HepG2 (cell line): ENCODE data around the gene CD19. TPM values are rescaled to one million over a fixed set of nuclear protein-coding genes. Genes with fewer than 3 reads are reported as not detected.

ENCODE experiments used
- ETS1 ChIP-seq: sonication (generic); formaldehyde crosslinking; IDR thresholded peaks from 2 replicates; pipeline ENCODE4 v1.4.0; 2020; ENCODE audit warnings: missing genetic modification reagents
- KAT8 ChIP-seq: IDR thresholded peaks from 2 replicates; pipeline ENCODE4 v1.6.1; 2016; ENCODE audit warnings: missing genetic modification reagents, missing compliant biosample characterization
- MAZ ChIP-seq, 2 experiments: sonication (generic) in 1 of 2; formaldehyde crosslinking in 1 of 2; IDR thresholded peaks; 2 replicates each; pipeline versions ENCODE4 v1.5.0 to v1.6.1; 2012 to 2020; ENCODE audit warnings: low read depth in 2 of 2, mild to moderate bottlenecking in 2 of 2, borderline replicate concordance in 1 of 2, improper control_type of control experiment in 1 of 2, low read length in 1 of 2, missing genetic modification reagents in 1 of 2, moderate library complexity in 1 of 2
- MED1 ChIP-seq: sonication (generic); formaldehyde crosslinking; IDR thresholded peaks from 2 replicates; pipeline ENCODE4 v1.4.0; 2020; ENCODE audit warnings: missing genetic modification reagents
- PHF21A ChIP-seq: sonication (generic); formaldehyde crosslinking; IDR thresholded peaks from 2 replicates; pipeline ENCODE4 v1.5.0; 2020; ENCODE audit warnings: mild to moderate bottlenecking, missing genetic modification reagents
- RARA ChIP-seq: IDR thresholded peaks from 2 replicates; pipeline ENCODE4 v1.6.1; 2016; ENCODE audit warnings: missing genetic modification reagents, missing compliant biosample characterization
- RCOR2 ChIP-seq: IDR thresholded peaks from 2 replicates; pipeline ENCODE4 v1.6.1; 2016; ENCODE audit warnings: missing biosample characterization, missing genetic modification reagents
- U2AF1 ChIP-seq: fragments of 200-400 bp; formaldehyde crosslinking; optimal IDR thresholded peaks from 2 replicates; pipeline ENCODE3; 2017; ENCODE audit warnings: mild to moderate bottlenecking, low read depth, low read length
- YEATS4 ChIP-seq: sonication (generic); formaldehyde crosslinking; IDR thresholded peaks from 2 replicates; pipeline ENCODE4 v1.4.0; 2020; ENCODE audit warnings: missing genetic modification reagents, borderline replicate concordance
- YY1 ChIP-seq: IDR thresholded peaks from 2 replicates; pipeline ENCODE4 v1.6.1; 2011; ENCODE audit warnings: low read length, low read depth, moderate library complexity, mild to moderate bottlenecking; ENCODE audit not compliant: insufficient read depth, insufficient replicate concordance
- ZNF207 ChIP-seq: fragments of 450-650 bp; IDR thresholded peaks from 2 replicates; pipeline ENCODE4 v1.6.1; 2016; ENCODE audit warnings: antibody characterized with exemption, borderline replicate concordance
- ZNF446 ChIP-seq: sonication (generic); formaldehyde crosslinking; IDR thresholded peaks from 2 replicates; pipeline ENCODE4 v1.5.0; 2020; ENCODE audit warnings: mild to moderate bottlenecking, missing genetic modification reagents
- ZNF7 ChIP-seq: IDR thresholded peaks from 2 replicates; pipeline ENCODE4 v1.6.1; 2016; ENCODE audit warnings: missing biosample characterization, missing genetic modification reagents
- ZNF710 ChIP-seq: sonication (generic); formaldehyde crosslinking; IDR thresholded peaks from 2 replicates; pipeline ENCODE4 v1.5.0; 2020; ENCODE audit warnings: mild to moderate bottlenecking, missing genetic modification reagents, borderline replicate concordance
- ZNF75D ChIP-seq: sonication (generic); formaldehyde crosslinking; IDR thresholded peaks from 2 replicates; pipeline ENCODE4 v1.8.1; 2023; ENCODE audit warnings: missing genetic modification reagents, mild to moderate bottlenecking, borderline replicate concordance
- ZNF775 ChIP-seq: sonication (generic); formaldehyde crosslinking; IDR thresholded peaks from 2 replicates; pipeline ENCODE4 v1.4.0; 2020; ENCODE audit warnings: missing genetic modification reagents, mild to moderate bottlenecking, moderate library complexity, borderline replicate concordance
- polyA plus RNA-seq, 8 experiments: library from polyadenylated mRNA; depleted of rRNA in 3 of 8; stranded (reverse) in 7 of 8; unstranded in 1 of 8; fragments of >200 nt; fragmentation: Illumina TruSeq in 4 of 8; extraction: Trizol in 4 of 8; gene quantifications; 2 replicates each; pipeline versions ENCODE4 v1.2.1 to v1.2.3, GENCODE V29; 2011 to 2016; ENCODE audit warnings: low read depth in 4 of 8, missing spikeins in 1 of 8, mixed read lengths in 1 of 8; ENCODE audit not compliant: insufficient read depth in 1 of 8
- total RNA-seq, 5 experiments: library from RNA; depleted of rRNA; stranded (reverse); fragments of >200 nt; fragmentation: Illumina TruSeq; extraction: Trizol; gene quantifications; 2 replicates each; pipeline ENCODE4 v1.2.3, GENCODE V29; 2016; ENCODE audit warnings: low read depth in 1 of 5
- TF ChIP-seq, protein P1 (sequence below): sonication (generic); formaldehyde crosslinking; IDR thresholded peaks from 2 replicates; pipeline ENCODE4 v1.5.0; 2020; ENCODE audit warnings: mild to moderate bottlenecking, missing genetic modification reagents
- TF ChIP-seq, protein P2 (sequence below): sonication (generic); formaldehyde crosslinking; IDR thresholded peaks from 2 replicates; pipeline ENCODE4 v1.5.1; 2020; ENCODE audit warnings: mild to moderate bottlenecking, missing genetic modification reagents
- TF ChIP-seq, protein P3 (sequence below): sonication (generic); formaldehyde crosslinking; IDR thresholded peaks from 2 replicates; pipeline ENCODE4 v1.5.0; 2020; ENCODE audit warnings: missing genetic modification reagents

Gene CD19
- total and polyA plus RNA-seq, 2 of the 13 experiments (the other 11 are each of a cell fraction or from before 2014, with no cell fraction given): 0.55 to 1.1 TPM

DNA sequence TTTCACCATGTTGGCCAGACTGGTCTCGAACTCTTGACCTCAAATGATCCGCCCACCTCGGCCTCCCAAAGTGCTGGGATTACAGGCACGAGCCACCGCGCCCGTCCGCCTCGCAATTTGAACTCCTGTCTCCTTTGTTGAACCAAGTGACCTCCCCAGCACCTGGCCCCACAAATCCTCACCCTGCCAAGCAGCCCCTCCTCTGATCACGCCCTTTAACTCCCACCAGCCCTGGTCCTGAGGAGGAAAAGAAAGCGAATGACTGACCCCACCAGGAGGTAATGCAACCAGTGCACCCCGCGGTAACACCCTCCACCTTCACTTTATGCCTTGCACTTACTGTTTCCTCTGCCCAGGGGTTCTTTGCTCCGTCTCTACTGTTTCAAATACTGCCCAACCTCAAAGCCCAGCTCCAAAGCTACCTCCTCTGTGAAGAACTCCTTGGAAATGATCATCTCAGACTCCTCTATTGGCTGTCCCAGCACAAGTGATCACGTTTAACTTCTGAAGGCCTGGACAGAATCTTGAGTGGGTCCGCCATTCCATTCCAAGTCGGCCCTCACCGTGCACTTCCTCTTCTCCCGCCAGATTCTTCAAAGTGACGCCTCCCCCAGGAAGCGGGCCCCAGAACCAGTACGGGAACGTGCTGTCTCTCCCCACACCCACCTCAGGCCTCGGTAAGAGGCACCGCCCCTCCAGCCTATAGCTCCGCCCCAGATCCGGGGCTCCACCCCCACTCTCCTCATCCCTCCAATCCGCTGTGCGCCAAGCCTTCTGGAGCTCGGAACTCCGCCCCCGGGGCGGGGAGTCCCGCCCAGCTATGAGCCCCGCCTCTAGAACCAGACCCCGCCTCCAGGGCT lies 4.4 kb downstream of the CD19 start (continued):
- TF ChIP-seq ZNF75D (CRISPR knock-in tag): no peak
- no peak for TF ChIP-seq ZNF7
- no peak for TF ChIP-seq ZNF710 (CRISPR knock-in tag)
- peak; percentile 48 for TF ChIP-seq YY1
- no peak for TF ChIP-seq RCOR2 (CRISPR knock-in tag)
- TF ChIP-seq, protein P1, sequence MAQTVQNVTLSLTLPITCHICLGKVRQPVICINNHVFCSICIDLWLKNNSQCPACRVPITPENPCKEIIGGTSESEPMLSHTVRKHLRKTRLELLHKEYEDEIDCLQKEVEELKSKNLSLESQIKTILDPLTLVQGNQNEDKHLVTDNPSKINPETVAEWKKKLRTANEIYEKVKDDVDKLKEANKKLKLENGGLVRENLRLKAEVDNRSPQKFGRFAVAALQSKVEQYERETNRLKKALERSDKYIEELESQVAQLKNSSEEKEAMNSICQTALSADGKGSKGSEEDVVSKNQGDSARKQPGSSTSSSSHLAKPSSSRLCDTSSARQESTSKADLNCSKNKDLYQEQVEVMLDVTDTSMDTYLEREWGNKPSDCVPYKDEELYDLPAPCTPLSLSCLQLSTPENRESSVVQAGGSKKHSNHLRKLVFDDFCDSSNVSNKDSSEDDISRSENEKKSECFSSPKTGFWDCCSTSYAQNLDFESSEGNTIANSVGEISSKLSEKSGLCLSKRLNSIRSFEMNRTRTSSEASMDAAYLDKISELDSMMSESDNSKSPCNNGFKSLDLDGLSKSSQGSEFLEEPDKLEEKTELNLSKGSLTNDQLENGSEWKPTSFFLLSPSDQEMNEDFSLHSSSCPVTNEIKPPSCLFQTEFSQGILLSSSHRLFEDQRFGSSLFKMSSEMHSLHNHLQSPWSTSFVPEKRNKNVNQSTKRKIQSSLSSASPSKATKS (CRISPR knock-in tag): no peak
- TF ChIP-seq KAT8 (CRISPR knock-in tag): no peak
- TF ChIP-seq ZNF446 (CRISPR knock-in tag): no peak
- no peak for TF ChIP-seq U2AF1
- TF ChIP-seq ETS1: peak; percentile 55; the same call in 1 of the 2 replicates
- TF ChIP-seq, protein P2, sequence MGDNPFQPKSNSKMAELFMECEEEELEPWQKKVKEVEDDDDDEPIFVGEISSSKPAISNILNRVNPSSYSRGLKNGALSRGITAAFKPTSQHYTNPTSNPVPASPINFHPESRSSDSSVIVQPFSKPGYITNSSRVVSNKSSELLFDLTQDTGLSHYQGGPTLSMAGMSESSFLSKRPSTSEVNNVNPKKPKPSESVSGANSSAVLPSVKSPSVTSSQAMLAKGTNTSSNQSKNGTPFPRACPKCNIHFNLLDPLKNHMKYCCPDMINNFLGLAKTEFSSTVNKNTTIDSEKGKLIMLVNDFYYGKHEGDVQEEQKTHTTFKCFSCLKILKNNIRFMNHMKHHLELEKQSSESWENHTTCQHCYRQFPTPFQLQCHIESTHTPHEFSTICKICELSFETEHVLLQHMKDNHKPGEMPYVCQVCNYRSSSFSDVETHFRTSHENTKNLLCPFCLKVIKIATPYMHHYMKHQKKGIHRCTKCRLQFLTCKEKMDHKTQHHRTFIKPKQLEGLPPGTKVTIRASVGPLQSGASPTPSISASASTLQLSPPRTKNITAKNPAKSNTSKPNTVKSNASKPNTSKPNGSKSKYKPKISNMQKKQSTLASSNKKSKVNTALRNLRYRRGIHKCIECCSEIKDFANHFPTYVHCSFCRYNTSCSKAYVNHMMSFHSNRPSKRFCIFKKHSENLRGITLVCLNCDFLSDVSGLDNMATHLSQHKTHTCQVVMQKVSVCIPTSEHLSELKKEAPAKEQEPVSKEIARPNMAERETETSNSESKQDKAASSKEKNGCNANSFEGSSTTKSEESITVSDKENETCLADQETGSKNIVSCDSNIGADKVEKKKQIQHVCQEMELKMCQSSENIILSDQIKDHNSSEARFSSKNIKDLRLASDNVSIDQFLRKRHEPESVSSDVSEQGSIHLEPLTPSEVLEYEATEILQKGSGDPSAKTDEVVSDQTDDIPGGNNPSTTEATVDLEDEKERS (CRISPR knock-in tag): no peak
- TF ChIP-seq YEATS4: no peak; the same call in 1 of the 2 replicates
- 0 out of 2 replicates have a peak, but pooled peaks have one; percentile 21 for TF ChIP-seq PHF21A
- no peak for TF ChIP-seq ZNF775 (CRISPR knock-in tag)
- no peak for TF ChIP-seq ZNF207
- peak; percentile 55; the same call in 1 of the 2 replicates for TF ChIP-seq MAZ (IDR thresholded peaks at IDR 0.05; ENCODE audit: borderline replicate concordance, low read depth, low read length)
- no peak for TF ChIP-seq MAZ (CRISPR knock-in tag; IDR thresholded peaks at IDR 0.05; ENCODE audit: low read depth)
- no peak for TF ChIP-seq RARA (CRISPR knock-in tag)
- TF ChIP-seq, protein P3, sequence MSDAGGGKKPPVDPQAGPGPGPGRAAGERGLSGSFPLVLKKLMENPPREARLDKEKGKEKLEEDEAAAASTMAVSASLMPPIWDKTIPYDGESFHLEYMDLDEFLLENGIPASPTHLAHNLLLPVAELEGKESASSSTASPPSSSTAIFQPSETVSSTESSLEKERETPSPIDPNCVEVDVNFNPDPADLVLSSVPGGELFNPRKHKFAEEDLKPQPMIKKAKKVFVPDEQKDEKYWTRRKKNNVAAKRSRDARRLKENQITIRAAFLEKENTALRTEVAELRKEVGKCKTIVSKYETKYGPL (CRISPR knock-in tag): no peak
- TF ChIP-seq MED1 (CRISPR knock-in tag): peak; percentile 2; the same call in 1 of the 2 replicates
